Endothelial cell of umbilical vein (primary cell): ENCODE measurements around the gene DNMT1. TPM values are rescaled to one million over a fixed set of nuclear protein-coding genes. Genes with fewer than 3 reads are reported as not detected.

Experiments
- BruUV-seq: library from RNA; stranded (reverse); fragments of 400-500 nt; replicated peaks from 2 replicates; lab custom pipeline; 2021; lab: Mats Ljungman, UMichigan
- CTCF ChIA-PET: fragments of 300-600, 350-600 bp; sonication (Branson Sonifier 250); formaldehyde crosslinking; loops from one replicate; lab custom pipeline; 2021; ENCODE audit warnings: antibody characterized with exemption, inconsistent platforms; lab: Charles Lee
- POLR2A ChIA-PET: fragments of 300-600, 350-600 bp; sonication (Branson Sonifier 250); formaldehyde crosslinking; loops from one replicate; lab custom pipeline; 2021; ENCODE audit warnings: antibody characterized with exemption, inconsistent platforms; lab: Charles Lee
- DNase-seq: peaks from one replicate; pipeline ENCODE4 v3.0.0-alpha.2; 2011; ENCODE audit warnings: low read depth, low spot score
- FAIRE-seq: peaks from 2 replicates; lab custom pipeline; 2011; peaks lifted over from hg19 to GRCh38; lab: Jason Lieb, UNC
- H2AFZ ChIP-seq: 2 replicates; pipeline ENCODE4 v1.6.0; 2012; ENCODE audit warnings: low read depth, low read length, control low read depth, inconsistent platforms
- H3K27ac ChIP-seq: 2 replicates; pipeline ENCODE4 v1.5.1; 2011; ENCODE audit warnings: low read depth, mild to moderate bottlenecking, control low read depth, low read length, moderate library complexity; ENCODE audit not compliant: insufficient read depth
- H3K27me3 ChIP-seq, 2 experiments: 2 replicates each; pipeline versions ENCODE4 v1.6.0 to v1.6.1; 2011; ENCODE audit warnings: low read length in 2 of 2, mixed read lengths in 1 of 2; ENCODE audit not compliant: control insufficient read depth in 2 of 2, insufficient read depth in 2 of 2
- H3K36me3 ChIP-seq, 2 experiments: 2 replicates in 1 of 2; 3 replicates in 1 of 2; pipeline ENCODE4 v1.5.1; 2011; ENCODE audit warnings: low read length in 2 of 2, mild to moderate bottlenecking in 1 of 2, moderate library complexity in 1 of 2; ENCODE audit not compliant: control insufficient read depth in 2 of 2, insufficient read depth in 2 of 2; ENCODE audit errors: extremely low read depth in 1 of 2
- H3K4me1 ChIP-seq: 3 replicates; pipeline ENCODE4 v1.5.1; 2011; ENCODE audit warnings: mild to moderate bottlenecking, low read length; ENCODE audit not compliant: control insufficient read depth, insufficient read depth; ENCODE audit errors: extremely low read depth
- H3K4me2 ChIP-seq: 2 replicates; pipeline ENCODE4 v1.6.1; 2011; ENCODE audit warnings: low read length, control low read depth, mixed read lengths; ENCODE audit not compliant: insufficient read depth
- H3K4me3 ChIP-seq, 3 experiments: fragments of 200-600 bp in 1 of 3; sonication (generic), shearing (Covaris generic) in 1 of 3; replicated peaks in 1 of 3; 2 replicates each; pipeline ENCODE4 v1.5.1; 2011 to 2016; ENCODE audit warnings: control low read depth in 3 of 3, low read length in 3 of 3, mild to moderate bottlenecking in 2 of 3, inconsistent platforms in 1 of 3, low read depth in 1 of 3, moderate library complexity in 1 of 3; ENCODE audit not compliant: insufficient read depth in 1 of 3
- H3K79me2 ChIP-seq: 2 replicates; pipeline ENCODE4 v1.6.0; 2012; ENCODE audit warnings: low read length, inconsistent platforms; ENCODE audit not compliant: control insufficient read depth, insufficient read depth
- H3K9ac ChIP-seq: replicated peaks from 2 replicates; pipeline ENCODE3; 2011; ENCODE audit warnings: low read length, control low read depth; ENCODE audit not compliant: insufficient read depth; ENCODE audit errors: extremely low read depth
- H3K9me1 ChIP-seq: replicated peaks from 3 replicates; pipeline ENCODE4 v1.6.0; 2011; ENCODE audit warnings: mild to moderate bottlenecking, low read length; ENCODE audit not compliant: control insufficient read depth, insufficient read depth; ENCODE audit errors: extremely low read depth
- H3K9me3 ChIP-seq: replicated peaks from 2 replicates; pipeline ENCODE4 v1.5.1; 2012; ENCODE audit warnings: low read length, inconsistent platforms; ENCODE audit not compliant: control insufficient read depth, insufficient read depth
- H4K20me1 ChIP-seq: replicated peaks from 2 replicates; pipeline ENCODE3; 2011; ENCODE audit warnings: mild to moderate bottlenecking, low read length; ENCODE audit not compliant: control insufficient read depth, insufficient read depth; ENCODE audit errors: extremely low read depth
- CTCF ChIP-seq, 2 donors: IDR thresholded peaks; 1 replicate in 1 of 2; 2 replicates in 1 of 2; pipeline ENCODE4 v1.5.1; 2011; ENCODE audit warnings: low read length in 2 of 2, mild to moderate bottlenecking in 2 of 2, moderate library complexity in 2 of 2, control low read depth in 1 of 2, inconsistent platforms in 1 of 2, low read depth in 1 of 2; ENCODE audit not compliant: insufficient read depth in 1 of 2; ENCODE audit errors: extremely low read depth in 1 of 2
- EZH2 ChIP-seq: IDR thresholded peaks from 2 replicates; pipeline ENCODE4 v1.6.1; 2012; ENCODE audit warnings: borderline replicate concordance, low read depth, mild to moderate bottlenecking, moderate library complexity, low read length, inconsistent platforms; ENCODE audit not compliant: severe bottlenecking
- FOS ChIP-seq: IDR thresholded peaks from 2 replicates; pipeline ENCODE4 v1.6.1; 2011; ENCODE audit warnings: mild to moderate bottlenecking, low read length, moderate library complexity, borderline replicate concordance; ENCODE audit not compliant: insufficient read depth
- GATA2 ChIP-seq: IDR thresholded peaks from 2 replicates; pipeline ENCODE4 v1.7.0; 2011; ENCODE audit warnings: low read depth, mild to moderate bottlenecking, moderate library complexity, mixed read lengths, low read length; ENCODE audit not compliant: insufficient read length, insufficient read depth
- JUN ChIP-seq: IDR thresholded peaks from 2 replicates; pipeline ENCODE4 v1.6.1; 2011; ENCODE audit warnings: borderline replicate concordance, low read depth; ENCODE audit not compliant: insufficient read length, insufficient read depth
- MYC ChIP-seq: IDR thresholded peaks from one replicate; pipeline ENCODE4 v1.6.1; 2011; ENCODE audit warnings: mild to moderate bottlenecking, low read depth, low read length
- POLR2A ChIP-seq: IDR thresholded peaks from 2 replicates; pipeline ENCODE4 v1.6.1; 2012; ENCODE audit warnings: low read depth, mild to moderate bottlenecking, control low read depth, low read length
- POLR2AphosphoS5 ChIP-seq: IDR thresholded peaks from 2 replicates; pipeline ENCODE4 v1.6.1; 2012; ENCODE audit warnings: low read depth, mild to moderate bottlenecking, control low read depth, low read length, moderate library complexity; ENCODE audit not compliant: insufficient read depth
- dilution Hi-C: fragments of 300-500 bp; cut with MboI; formaldehyde crosslinking; loops from one replicate; pipeline ENCODE4 v1.15.0; 2019; ENCODE audit warnings: low sequenced_read_pairs; ENCODE audit not compliant: extremely low pct_ligation_motif_present
- intact Hi-C: fragments of 100-400 bp; cut with micrococcal nuclease; formaldehyde crosslinking; loops from one replicate; pipeline ENCODE4 v1.10.0; 2022
- polyA plus RNA-seq, 4 experiments: library from polyadenylated mRNA; depleted of rRNA in 3 of 4; stranded (reverse) in 3 of 4; unstranded in 1 of 4; fragments of >200 nt; gene quantifications; 2 replicates each; pipeline versions ENCODE4 v1.2.1 to v1.2.3, GENCODE V29; 2011 to 2012; ENCODE audit warnings: missing spikeins in 1 of 4
- total RNA-seq: library from RNA; stranded (reverse); gene quantifications from 2 replicates; pipeline ENCODE4 v1.2.3, GENCODE V29; 2021

The DNMT1 gene
- total and polyA plus RNA-seq, 2 donors (not counting 3 experiments of a cell fraction or from before 2014, with no cell fraction given) = 53.4 to 165 TPM

GRCh38 chr19:10193790-10194499 lies 808 bp downstream of the DNMT1 start:
- no peaks in the 10 kb centered on the region for H3K9me1 ChIP-seq

More at GRCh38 chr19:10193790-10194499, 808 bp downstream of the DNMT1 start:
- H2AFZ ChIP-seq = peak overlapping the region; percentile 49
- DNase-seq = peak; percentile 40
- intact Hi-C loops = loop anchor here (1.0 to 10.0 kb wide), 4 partner anchors 37 to 191 kb away; partner anchors contain the start of genes ANGPTL6, PPAN, S1PR2 and TYK2
- FAIRE-seq = peak; percentile 82
- TF ChIP-seq MYC (no peak), JUN (no peak), POLR2A (no peak), FOS (peak; percentile 24), GATA2 (no peak), POLR2AphosphoS5 (no peak), EZH2 (no peak), CTCF (IDR thresholded peaks at IDR 0.05; ENCODE audit: extremely low read depth in 1 of 2, insufficient read depth in 1 of 2, low read depth in 1 of 2, low read length in 2 of 2) (no peak)
- peak overlapping the region; percentile 86 for H3K4me2 ChIP-seq
- H3K4me1 ChIP-seq = peaks cover 16% of the 10 kb centered on the region
- H3K9me3 ChIP-seq = no peaks in the 10 kb centered on the region
- H3K27ac ChIP-seq = peak overlapping the region; percentile 46
- dilution Hi-C loops = no loop called here
- peak overlapping the region; percentile 78 for H3K9ac ChIP-seq
- CTCF ChIA-PET = interaction anchor here (0.8 to 2.3 kb wide), 3 partner anchors 26 to 56 kb away, joined by 3 to 9 read pairs (median 3); no protein-coding TSS in a partner anchor
- no peaks in the 10 kb centered on the region for H3K27me3 ChIP-seq
- peaks cover 51% of the 10 kb centered on the region for H3K79me2 ChIP-seq
- peak overlapping the region; percentile 67 to 88 (median 86) for H3K4me3 ChIP-seq
- TSS peak; percentile 34 for BruUV-seq
- POLR2A ChIA-PET = no interaction called here
- H4K20me1 ChIP-seq = no peaks in the 10 kb centered on the region
- H3K36me3 ChIP-seq = no peaks in the 10 kb centered on the region
